HepG2 (cell line): ENCODE results near the gene KATNB1. TPM values are rescaled to one million over a fixed set of nuclear protein-coding genes. Genes with fewer than 3 reads are reported as not detected.
"Not testable (repeated sequence)": the region's sequence is repeated elsewhere in the genome, so short reads cannot be mapped to it uniquely, and the experiment has no call there.

ENCODE experiments used
- BRCA1 ChIP-seq: sonication (generic); formaldehyde crosslinking; IDR thresholded peaks from 2 replicates; pipeline ENCODE4 v1.4.0; 2020; ENCODE audit warnings: missing genetic modification reagents
- ESRRA ChIP-seq: sonication (generic); formaldehyde crosslinking; IDR thresholded peaks from 2 replicates; pipeline ENCODE4 v1.5.1; 2020; ENCODE audit warnings: mild to moderate bottlenecking, low read depth, missing genetic modification reagents
- GFI1 ChIP-seq: sonication (generic); formaldehyde crosslinking; IDR thresholded peaks from 2 replicates; pipeline ENCODE4 v1.5.0; 2020; ENCODE audit warnings: missing genetic modification reagents, mild to moderate bottlenecking, borderline replicate concordance
- HNF4G ChIP-seq, 2 experiments: sonication (generic) in 1 of 2; formaldehyde crosslinking in 1 of 2; IDR thresholded peaks; 2 replicates each; pipeline versions ENCODE4 v1.4.0 to v1.6.1; 2011 to 2020; ENCODE audit warnings: borderline replicate concordance in 2 of 2, low read depth in 2 of 2, mild to moderate bottlenecking in 2 of 2, low read length in 1 of 2, missing genetic modification reagents in 1 of 2, moderate library complexity in 1 of 2
- MTA1 ChIP-seq: sonication (generic); formaldehyde crosslinking; IDR thresholded peaks from 2 replicates; pipeline ENCODE4 v1.4.0; 2020; ENCODE audit warnings: missing genetic modification reagents, mild to moderate bottlenecking, borderline replicate concordance
- NCOR1 ChIP-seq: fragments of 200-600 bp; sonication (generic); IDR thresholded peaks from 2 replicates; pipeline ENCODE4 v1.7.0; 2017; ENCODE audit warnings: antibody characterized with exemption, low read length, borderline replicate concordance
- ONECUT2 ChIP-seq: sonication (generic); formaldehyde crosslinking; IDR thresholded peaks from 2 replicates; pipeline ENCODE4 v1.4.0; 2020; ENCODE audit warnings: missing genetic modification reagents
- POGK ChIP-seq: sonication (generic); formaldehyde crosslinking; conservative IDR thresholded peaks from 2 replicates; pipeline ENCODE4 v1.8.0; 2022; ENCODE audit warnings: mild to moderate bottlenecking, moderate library complexity, missing genetic modification reagents
- RAD21 ChIP-seq: fragments of 450-650 bp; formaldehyde crosslinking; IDR thresholded peaks from 2 replicates; pipeline ENCODE4 v1.5.0; 2020; ENCODE audit warnings: mild to moderate bottlenecking
- RCOR2 ChIP-seq: IDR thresholded peaks from 2 replicates; pipeline ENCODE4 v1.6.1; 2016; ENCODE audit warnings: missing biosample characterization, missing genetic modification reagents
- SOX5 ChIP-seq: IDR thresholded peaks from 2 replicates; pipeline ENCODE4 v1.6.1; 2016; ENCODE audit warnings: borderline replicate concordance
- TEAD2 ChIP-seq: sonication (generic); formaldehyde crosslinking; IDR thresholded peaks from 2 replicates; pipeline ENCODE4 v1.9.0; 2021; ENCODE audit warnings: missing genetic modification reagents
- YEATS2 ChIP-seq: sonication (generic); formaldehyde crosslinking; IDR thresholded peaks from 2 replicates; pipeline ENCODE4 v1.4.0; 2020; ENCODE audit warnings: missing genetic modification reagents, borderline replicate concordance
- ZBTB43 ChIP-seq: sonication (generic); formaldehyde crosslinking; conservative IDR thresholded peaks from 2 replicates; pipeline ENCODE4 v1.4.0; 2020; ENCODE audit warnings: missing genetic modification reagents
- ZFX ChIP-seq: sonication (generic); formaldehyde crosslinking; IDR thresholded peaks from 2 replicates; pipeline ENCODE4 v1.4.0; 2020; ENCODE audit warnings: mild to moderate bottlenecking, low read depth, missing genetic modification reagents, moderate library complexity
- ZNF614 ChIP-seq: IDR thresholded peaks from 2 replicates; pipeline ENCODE4 v1.6.1; 2018; ENCODE audit warnings: missing biosample characterization, missing genetic modification reagents, inconsistent platforms, borderline replicate concordance
- ZNF792 ChIP-seq: IDR thresholded peaks from 2 replicates; pipeline ENCODE4 v1.6.1; 2016
- polyA plus RNA-seq, 8 experiments: library from polyadenylated mRNA; depleted of rRNA in 3 of 8; stranded (reverse) in 7 of 8; unstranded in 1 of 8; fragments of >200 nt; fragmentation: Illumina TruSeq in 4 of 8; extraction: Trizol in 4 of 8; gene quantifications; 2 replicates each; pipeline versions ENCODE4 v1.2.1 to v1.2.3, GENCODE V29; 2011 to 2016; ENCODE audit warnings: low read depth in 4 of 8, missing spikeins in 1 of 8, mixed read lengths in 1 of 8; ENCODE audit not compliant: insufficient read depth in 1 of 8
- total RNA-seq, 5 experiments: library from RNA; depleted of rRNA; stranded (reverse); fragments of >200 nt; fragmentation: Illumina TruSeq; extraction: Trizol; gene quantifications; 2 replicates each; pipeline ENCODE4 v1.2.3, GENCODE V29; 2016; ENCODE audit warnings: low read depth in 1 of 5
- TF ChIP-seq, protein P1 (sequence below): IDR thresholded peaks from 2 replicates; pipeline ENCODE4 v1.6.1; 2018; ENCODE audit warnings: missing genetic modification reagents
- TF ChIP-seq, protein P2 (sequence below): sonication (generic); formaldehyde crosslinking; conservative IDR thresholded peaks from 2 replicates; pipeline ENCODE4 v1.4.0; 2020; ENCODE audit warnings: mild to moderate bottlenecking, missing genetic modification reagents, moderate library complexity
- TF ChIP-seq, protein P3 (sequence below): sonication (generic); formaldehyde crosslinking; IDR thresholded peaks from 2 replicates; pipeline ENCODE4 v1.8.0; 2022; ENCODE audit warnings: mild to moderate bottlenecking, missing genetic modification reagents, borderline replicate concordance

Gene KATNB1
- total and polyA plus RNA-seq, 2 of the 13 experiments (the other 11 are each of a cell fraction or from before 2014, with no cell fraction given), result 31.5 to 43.5 TPM

- TF ChIP-seq, protein P1, sequence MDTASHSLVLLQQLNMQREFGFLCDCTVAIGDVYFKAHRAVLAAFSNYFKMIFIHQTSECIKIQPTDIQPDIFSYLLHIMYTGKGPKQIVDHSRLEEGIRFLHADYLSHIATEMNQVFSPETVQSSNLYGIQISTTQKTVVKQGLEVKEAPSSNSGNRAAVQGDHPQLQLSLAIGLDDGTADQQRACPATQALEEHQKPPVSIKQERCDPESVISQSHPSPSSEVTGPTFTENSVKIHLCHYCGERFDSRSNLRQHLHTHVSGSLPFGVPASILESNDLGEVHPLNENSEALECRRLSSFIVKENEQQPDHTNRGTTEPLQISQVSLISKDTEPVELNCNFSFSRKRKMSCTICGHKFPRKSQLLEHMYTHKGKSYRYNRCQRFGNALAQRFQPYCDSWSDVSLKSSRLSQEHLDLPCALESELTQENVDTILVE (CRISPR knock-in tag), result 0 out of 2 replicates have a peak, but pooled peaks have one; percentile 58
- TF ChIP-seq, protein P2, sequence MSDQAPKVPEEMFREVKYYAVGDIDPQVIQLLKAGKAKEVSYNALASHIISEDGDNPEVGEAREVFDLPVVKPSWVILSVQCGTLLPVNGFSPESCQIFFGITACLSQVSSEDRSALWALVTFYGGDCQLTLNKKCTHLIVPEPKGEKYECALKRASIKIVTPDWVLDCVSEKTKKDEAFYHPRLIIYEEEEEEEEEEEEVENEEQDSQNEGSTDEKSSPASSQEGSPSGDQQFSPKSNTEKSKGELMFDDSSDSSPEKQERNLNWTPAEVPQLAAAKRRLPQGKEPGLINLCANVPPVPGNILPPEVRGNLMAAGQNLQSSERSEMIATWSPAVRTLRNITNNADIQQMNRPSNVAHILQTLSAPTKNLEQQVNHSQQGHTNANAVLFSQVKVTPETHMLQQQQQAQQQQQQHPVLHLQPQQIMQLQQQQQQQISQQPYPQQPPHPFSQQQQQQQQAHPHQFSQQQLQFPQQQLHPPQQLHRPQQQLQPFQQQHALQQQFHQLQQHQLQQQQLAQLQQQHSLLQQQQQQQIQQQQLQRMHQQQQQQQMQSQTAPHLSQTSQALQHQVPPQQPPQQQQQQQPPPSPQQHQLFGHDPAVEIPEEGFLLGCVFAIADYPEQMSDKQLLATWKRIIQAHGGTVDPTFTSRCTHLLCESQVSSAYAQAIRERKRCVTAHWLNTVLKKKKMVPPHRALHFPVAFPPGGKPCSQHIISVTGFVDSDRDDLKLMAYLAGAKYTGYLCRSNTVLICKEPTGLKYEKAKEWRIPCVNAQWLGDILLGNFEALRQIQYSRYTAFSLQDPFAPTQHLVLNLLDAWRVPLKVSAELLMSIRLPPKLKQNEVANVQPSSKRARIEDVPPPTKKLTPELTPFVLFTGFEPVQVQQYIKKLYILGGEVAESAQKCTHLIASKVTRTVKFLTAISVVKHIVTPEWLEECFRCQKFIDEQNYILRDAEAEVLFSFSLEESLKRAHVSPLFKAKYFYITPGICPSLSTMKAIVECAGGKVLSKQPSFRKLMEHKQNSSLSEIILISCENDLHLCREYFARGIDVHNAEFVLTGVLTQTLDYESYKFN (CRISPR knock-in tag), result peak; percentile 94
- peak; percentile 59; the same call in 1 of the 2 replicates for TF ChIP-seq HNF4G (IDR thresholded peaks at IDR 0.05; ENCODE audit: borderline replicate concordance, low read depth, low read length)
- not testable (repeated sequence) for TF ChIP-seq HNF4G (CRISPR knock-in tag; IDR thresholded peaks at IDR 0.05; ENCODE audit: borderline replicate concordance, low read depth)
- peak; percentile 51; the same call in 1 of the 2 replicates for TF ChIP-seq MTA1 (CRISPR knock-in tag)
- peak; percentile 17; the same call in 1 of the 2 replicates for TF ChIP-seq ZFX (CRISPR knock-in tag)
- peak; percentile 95 for TF ChIP-seq GFI1 (CRISPR knock-in tag)
- peak; percentile 31; the same call in 1 of the 2 replicates for TF ChIP-seq NCOR1
- TF ChIP-seq RAD21 (CRISPR knock-in tag), result 0 out of 2 replicates have a peak, but pooled peaks have one; percentile 6
- peak; percentile 85; the same call in 1 of the 2 replicates for TF ChIP-seq ESRRA (CRISPR knock-in tag)
- 0 out of 2 replicates have a peak, but pooled peaks have one; percentile 28 for TF ChIP-seq ZNF792 (CRISPR knock-in tag)
- TF ChIP-seq, protein P3, sequence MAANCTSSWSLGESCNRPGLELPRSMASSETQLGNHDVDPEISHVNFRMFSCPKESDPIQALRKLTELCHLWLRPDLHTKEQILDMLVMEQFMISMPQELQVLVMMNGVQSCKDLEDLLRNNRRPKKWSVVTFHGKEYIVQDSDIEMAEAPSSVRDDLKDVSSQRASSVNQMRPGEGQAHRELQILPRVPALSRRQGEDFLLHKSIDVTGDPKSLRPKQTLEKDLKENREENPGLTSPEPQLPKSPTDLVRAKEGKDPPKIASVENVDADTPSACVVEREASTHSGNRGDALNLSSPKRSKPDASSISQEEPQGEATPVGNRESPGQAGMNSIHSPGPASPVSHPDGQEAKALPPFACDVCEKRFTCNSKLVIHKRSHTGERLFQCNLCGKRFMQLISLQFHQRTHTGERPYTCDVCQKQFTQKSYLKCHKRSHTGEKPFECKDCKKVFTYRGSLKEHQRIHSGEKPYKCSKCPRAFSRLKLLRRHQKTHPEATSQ (CRISPR knock-in tag), result peak; percentile 66; the same call in 1 of the 2 replicates
- 0 out of 2 replicates have a peak, but pooled peaks have one; percentile 51 for TF ChIP-seq ZBTB43 (CRISPR knock-in tag)
- peak; percentile 23; the same call in 1 of the 2 replicates for TF ChIP-seq POGK (CRISPR knock-in tag)
- TF ChIP-seq ONECUT2 (CRISPR knock-in tag), result peak; percentile 99
- peak; percentile 89 for TF ChIP-seq ZNF614 (CRISPR knock-in tag)
- TF ChIP-seq BRCA1, result 0 out of 2 replicates have a peak, but pooled peaks have one; percentile 62
- TF ChIP-seq TEAD2 (CRISPR knock-in tag), result 0 out of 2 replicates have a peak, but pooled peaks have one; percentile 70
- peak; percentile 91 for TF ChIP-seq SOX5 (CRISPR knock-in tag)
- 0 out of 2 replicates have a peak, but pooled peaks have one; percentile 42 for TF ChIP-seq YEATS2 (CRISPR knock-in tag)
- TF ChIP-seq RCOR2 (CRISPR knock-in tag), result peak; percentile 93
Observed at GRCh38 chr16:57782607-57783055, 47.1 kb downstream of the KATNB1 start (continued).
